VCaP (cell line): ENCODE measurements around the gene APC2.
A peak's percentile ranks its signal among the peaks of the same experiment; 100 is the strongest.

Experiments used
- H3K27ac ChIP-seq: fragments of 450-650 bp; 2 replicates; pipeline ENCODE4 v1.5.1; 2017
- TF ChIP-seq, protein P1 (sequence below): fragments of 450-650 bp; conservative IDR thresholded peaks from 2 replicates; pipeline ENCODE4 v1.5.1; 2017; ENCODE audit warnings: mild to moderate bottlenecking, moderate library complexity

The APC2 gene

DNA sequence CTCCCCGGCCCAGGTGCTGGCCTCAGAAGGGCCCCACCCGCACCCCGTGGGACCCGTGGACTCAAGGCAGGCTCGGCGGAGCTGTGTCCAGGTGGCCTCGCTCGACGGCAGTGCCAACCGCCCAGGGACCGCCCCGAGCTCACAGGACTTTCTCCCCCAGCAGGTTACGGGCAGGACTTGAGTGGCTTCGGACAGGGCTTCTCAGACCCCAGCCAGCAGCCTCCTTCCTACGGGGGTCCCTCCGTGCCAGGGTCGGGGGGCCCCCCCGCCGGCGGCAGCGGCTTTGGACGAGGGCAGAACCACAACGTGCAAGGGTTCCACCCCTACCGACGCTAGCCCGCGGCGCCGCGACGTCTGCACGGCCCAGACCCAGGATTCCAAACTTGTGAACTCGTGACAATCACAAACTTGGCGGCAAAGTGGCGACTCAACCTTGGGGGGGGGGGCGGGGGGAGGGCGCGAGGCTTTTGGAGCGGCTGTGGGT lies 15.3 kb upstream of the APC2 start:
- TF ChIP-seq, protein P1, sequence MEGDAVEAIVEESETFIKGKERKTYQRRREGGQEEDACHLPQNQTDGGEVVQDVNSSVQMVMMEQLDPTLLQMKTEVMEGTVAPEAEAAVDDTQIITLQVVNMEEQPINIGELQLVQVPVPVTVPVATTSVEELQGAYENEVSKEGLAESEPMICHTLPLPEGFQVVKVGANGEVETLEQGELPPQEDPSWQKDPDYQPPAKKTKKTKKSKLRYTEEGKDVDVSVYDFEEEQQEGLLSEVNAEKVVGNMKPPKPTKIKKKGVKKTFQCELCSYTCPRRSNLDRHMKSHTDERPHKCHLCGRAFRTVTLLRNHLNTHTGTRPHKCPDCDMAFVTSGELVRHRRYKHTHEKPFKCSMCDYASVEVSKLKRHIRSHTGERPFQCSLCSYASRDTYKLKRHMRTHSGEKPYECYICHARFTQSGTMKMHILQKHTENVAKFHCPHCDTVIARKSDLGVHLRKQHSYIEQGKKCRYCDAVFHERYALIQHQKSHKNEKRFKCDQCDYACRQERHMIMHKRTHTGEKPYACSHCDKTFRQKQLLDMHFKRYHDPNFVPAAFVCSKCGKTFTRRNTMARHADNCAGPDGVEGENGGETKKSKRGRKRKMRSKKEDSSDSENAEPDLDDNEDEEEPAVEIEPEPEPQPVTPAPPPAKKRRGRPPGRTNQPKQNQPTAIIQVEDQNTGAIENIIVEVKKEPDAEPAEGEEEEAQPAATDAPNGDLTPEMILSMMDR, result no peak
- no peak overlapping the region for H3K27ac ChIP-seq

DNA sequence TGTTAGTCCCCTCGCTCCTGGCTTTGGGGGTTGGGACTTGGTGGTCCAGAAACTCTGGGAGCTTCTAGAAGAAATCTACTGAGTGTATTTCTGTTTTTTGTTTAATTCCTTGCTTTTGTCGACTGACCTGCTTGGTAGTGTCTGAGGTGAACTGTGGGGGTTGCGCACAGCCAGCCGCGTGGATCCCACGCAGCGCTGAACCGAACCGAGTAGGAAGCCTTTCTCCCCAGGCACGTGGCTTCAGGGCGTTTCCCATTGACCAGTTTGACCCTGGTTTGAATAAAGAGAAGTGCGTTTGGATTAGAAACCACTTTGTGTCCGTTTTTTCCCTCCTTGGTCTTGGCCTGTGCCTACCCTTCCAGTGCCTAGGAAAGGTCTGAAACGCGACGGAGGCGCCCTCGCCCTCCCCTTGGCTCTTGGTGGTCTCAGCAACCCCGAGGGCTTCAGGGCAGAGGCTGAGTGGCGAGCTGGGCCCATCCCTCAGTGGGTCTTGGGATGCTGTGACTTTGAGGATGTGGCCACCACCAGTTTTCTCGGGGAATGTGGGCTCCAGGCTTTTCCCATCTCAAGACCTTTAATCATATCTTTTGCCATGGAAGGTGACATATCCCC lies 14.4 kb upstream of the APC2 start:
- TF ChIP-seq, protein P1, result no peak
- no peak overlapping the region for H3K27ac ChIP-seq

DNA sequence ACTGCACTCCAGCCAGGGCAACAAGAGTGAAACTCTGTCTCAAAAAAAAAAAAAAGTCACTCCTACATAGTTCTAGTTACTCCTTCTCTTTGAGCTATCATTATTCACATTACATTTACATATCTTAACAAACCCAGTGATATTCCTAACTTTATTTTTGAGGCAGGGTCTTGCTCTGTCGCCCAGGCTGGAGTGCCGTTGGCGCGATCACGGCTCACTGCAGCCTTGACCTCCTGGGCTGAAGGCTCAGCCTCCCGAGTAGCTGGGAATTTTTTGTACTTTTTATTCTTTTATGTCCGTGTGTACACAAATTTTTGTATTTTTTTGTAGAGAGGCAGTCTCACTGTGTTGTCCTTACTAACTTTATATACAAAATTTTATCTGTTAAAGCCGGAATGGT lies 12.3 kb upstream of the APC2 start:
- TF ChIP-seq, protein P1, result no peak
- H3K27ac ChIP-seq, result peak overlapping the region; percentile 89

DNA sequence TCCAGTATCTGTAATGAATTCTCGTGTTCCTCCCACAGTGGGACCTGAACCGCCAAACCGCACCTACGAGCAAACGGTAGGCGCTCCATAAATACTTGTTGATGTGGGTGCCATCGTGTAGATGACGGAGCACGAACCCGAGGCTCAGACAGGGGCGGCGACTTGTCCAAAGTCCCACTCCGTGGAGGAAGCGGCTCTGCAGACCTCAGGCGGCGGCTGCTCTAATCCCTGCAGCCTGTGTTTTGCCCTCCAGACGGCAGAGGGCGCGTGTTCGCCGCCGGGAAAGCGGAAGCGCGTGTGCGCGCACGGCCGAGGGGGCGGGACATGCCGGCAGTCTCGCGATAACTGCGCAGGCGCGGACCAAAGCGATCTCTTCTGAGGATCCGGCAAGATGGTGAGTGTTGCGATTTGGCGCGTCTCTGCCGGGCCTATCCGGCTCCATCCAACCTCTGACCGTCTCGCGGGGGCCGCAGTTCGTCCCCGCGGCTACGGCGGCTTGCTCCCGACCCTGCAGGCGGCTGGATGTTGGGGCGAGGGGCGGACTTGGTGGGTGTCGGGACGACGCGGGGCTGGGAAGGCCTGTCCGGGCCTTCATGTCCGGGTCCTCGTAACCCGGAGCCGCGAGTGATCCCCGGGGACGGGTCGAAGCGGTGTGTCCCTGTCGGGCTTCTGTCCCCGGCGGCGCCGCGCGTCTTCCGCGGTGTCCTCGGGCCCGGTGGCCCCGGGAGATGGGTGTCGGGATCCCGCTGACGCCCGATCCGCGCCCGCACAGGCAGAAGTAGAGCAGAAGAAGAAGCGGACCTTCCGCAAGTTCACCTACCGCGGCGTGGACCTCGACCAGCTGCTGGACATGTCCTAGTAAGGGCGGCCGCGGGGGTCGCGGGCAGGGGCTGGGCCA lies 11.6 kb upstream of the APC2 start, which contains the start of gene RPS15:
Gene RPS15, plus strand, starts transcription at position 362 of the 898 bp plus-strand sequence. Its CDS starts 30 bp downstream, at position 392.
- TF ChIP-seq, protein P1, result peak; percentile 97
- peak within 1 kb of the TSS; percentile 89 for H3K27ac ChIP-seq

DNA sequence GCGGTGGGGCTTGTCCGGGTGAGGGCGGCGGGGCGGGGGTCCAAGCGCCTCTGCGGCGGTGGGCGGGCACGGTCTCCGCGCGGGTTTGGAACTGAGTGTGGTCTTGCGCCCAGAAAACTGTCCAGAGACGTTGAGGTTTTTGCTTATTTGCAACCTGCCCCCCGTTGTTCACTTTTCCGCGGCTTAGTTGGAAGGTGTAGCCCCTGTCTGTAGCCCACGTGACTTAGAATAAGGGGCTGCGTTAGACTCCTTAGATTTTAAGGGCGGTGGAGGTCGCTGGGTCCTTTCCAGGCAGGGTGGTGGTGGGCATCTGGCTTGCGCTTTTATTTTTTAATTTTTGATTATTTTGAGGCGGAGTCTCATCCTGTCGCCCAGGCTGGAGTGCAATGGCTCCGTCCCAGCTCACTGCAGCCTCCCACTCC lies 11.0 kb upstream of the APC2 start:
- TF ChIP-seq, protein P1, result no peak
- peak overlapping the region; percentile 89 for H3K27ac ChIP-seq

DNA sequence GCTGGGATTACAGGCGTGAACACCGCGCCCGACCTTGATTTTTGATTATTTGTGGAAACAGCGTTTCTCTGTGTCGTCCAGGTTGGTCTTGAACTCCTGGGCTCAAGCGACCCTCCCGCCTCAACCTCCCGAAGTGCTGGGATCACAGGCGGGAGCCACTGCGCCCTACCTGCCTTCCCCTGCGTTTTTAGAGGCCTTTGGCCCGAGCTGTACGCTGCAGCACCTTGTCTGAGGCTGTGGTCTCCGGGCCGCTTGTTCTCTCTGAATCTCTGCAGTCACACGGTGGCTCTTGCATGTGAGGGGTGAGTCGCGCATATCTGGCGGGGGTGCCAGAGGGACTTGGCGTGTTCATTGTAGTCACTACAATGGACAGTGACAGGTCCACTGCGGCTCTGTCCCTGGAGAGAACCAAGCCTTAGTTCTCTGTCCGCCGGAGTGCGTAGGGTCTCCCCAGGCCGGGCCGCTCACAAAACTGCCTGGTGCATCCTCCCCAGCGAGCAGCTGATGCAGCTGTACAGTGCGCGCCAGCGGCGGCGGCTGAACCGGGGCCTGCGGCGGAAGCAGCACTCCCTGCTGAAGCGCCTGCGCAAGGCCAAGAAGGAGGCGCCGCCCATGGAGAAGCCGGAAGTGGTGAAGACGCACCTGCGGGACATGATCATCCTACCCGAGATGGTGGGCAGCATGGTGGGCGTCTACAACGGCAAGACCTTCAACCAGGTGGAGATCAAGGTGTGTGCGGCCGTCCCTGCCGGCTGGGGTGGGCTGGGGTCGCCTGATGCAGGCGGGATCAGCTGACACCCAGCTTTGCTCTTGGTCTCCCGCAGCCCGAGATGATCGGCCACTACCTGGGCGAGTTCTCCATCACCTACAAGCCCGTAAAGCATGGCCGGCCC lies 10.2 kb upstream of the APC2 start:
- H3K27ac ChIP-seq, result peak overlapping the region; percentile 89

DNA sequence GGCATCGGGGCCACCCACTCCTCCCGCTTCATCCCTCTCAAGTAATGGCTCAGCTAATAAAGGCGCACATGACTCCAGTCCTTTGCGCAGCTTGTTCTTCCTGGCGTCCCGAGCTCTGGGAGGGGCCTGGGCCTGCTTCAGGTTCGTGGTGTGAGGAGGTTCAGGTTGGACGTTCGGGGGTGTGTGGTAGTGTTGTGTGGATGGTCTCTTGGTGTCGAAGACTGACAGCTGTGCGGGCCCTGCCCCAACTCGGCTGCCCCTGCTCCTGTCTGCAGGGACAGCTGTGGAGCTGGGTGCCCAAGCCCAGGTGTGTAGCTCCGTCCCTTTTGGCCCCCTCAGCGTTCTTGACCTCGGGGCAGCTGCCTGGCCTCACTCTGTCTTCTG lies 9.5 kb upstream of the APC2 start:
- H3K27ac ChIP-seq, result peak overlapping the region; percentile 89
- TF ChIP-seq, protein P1, result no peak
